H9 (cell line): Measurements from ENCODE around the gene GP1BB. TPM values are rescaled to one million over a fixed set of nuclear protein-coding genes. Genes with fewer than 3 reads are reported as not detected.

Experiments
- DNase-seq: peaks from one replicate; pipeline ENCODE4 v3.0.0-alpha.2; 2017
- H2AFZ ChIP-seq: one replicate; pipeline ENCODE4 v1.6.1; 2013; ENCODE audit warnings: mild to moderate bottlenecking, low read length, control low read depth, moderate library complexity
- H2AK5ac ChIP-seq: 2 replicates; pipeline ENCODE4 v1.6.1; 2013; ENCODE audit warnings: low read length, control low read depth, mixed read lengths; ENCODE audit not compliant: insufficient read length
- H2BK120ac ChIP-seq: one replicate; pipeline ENCODE4 v1.6.1; 2013; ENCODE audit warnings: low read depth, mild to moderate bottlenecking, low read length, control low read depth, inconsistent platforms; ENCODE audit not compliant: poor library complexity, severe bottlenecking
- H2BK12ac ChIP-seq: 2 replicates; pipeline ENCODE4 v1.6.1; 2013; ENCODE audit warnings: low read length, control low read depth, mixed read lengths, low read depth; ENCODE audit not compliant: insufficient read length
- H2BK15ac ChIP-seq: 2 replicates; pipeline ENCODE4 v1.6.1; 2013; ENCODE audit warnings: low read depth, low read length, control low read depth
- H2BK20ac ChIP-seq: one replicate; pipeline ENCODE4 v1.6.1; 2013; ENCODE audit warnings: low read depth, mild to moderate bottlenecking, low read length, control low read depth, inconsistent platforms; ENCODE audit not compliant: poor library complexity, severe bottlenecking
- H2BK5ac ChIP-seq: 2 replicates; pipeline ENCODE4 v1.6.1; 2013; ENCODE audit warnings: low read length, control low read depth, mixed read lengths; ENCODE audit not compliant: insufficient read length
- H3K14ac ChIP-seq: 2 replicates; pipeline ENCODE4 v1.6.1; 2013; ENCODE audit warnings: low read length, control low read depth; ENCODE audit not compliant: insufficient read depth
- H3K18ac ChIP-seq: 2 replicates; pipeline ENCODE4 v1.6.1; 2013; ENCODE audit warnings: low read depth, mild to moderate bottlenecking, mixed read lengths, low read length, control low read depth; ENCODE audit not compliant: insufficient read length
- H3K23ac ChIP-seq: 2 replicates; pipeline ENCODE4 v1.6.1; 2013; ENCODE audit warnings: low read length, control low read depth, mixed read lengths, low read depth; ENCODE audit not compliant: insufficient read length
- H3K23me2 ChIP-seq: 2 replicates; pipeline ENCODE4 v1.6.1; 2013; ENCODE audit warnings: low read depth, mild to moderate bottlenecking, mixed read lengths, low read length, control low read depth; ENCODE audit not compliant: insufficient read length, poor library complexity, severe bottlenecking
- H3K27ac ChIP-seq: 2 replicates; pipeline ENCODE4 v1.5.1; 2013; ENCODE audit warnings: low read length, control low read depth, mixed read lengths, low read depth; ENCODE audit not compliant: insufficient read length
- H3K27me3 ChIP-seq: 2 replicates; pipeline ENCODE4 v1.6.1; 2013; ENCODE audit warnings: low read length, control low read depth, inconsistent platforms; ENCODE audit not compliant: insufficient read depth
- H3K4ac ChIP-seq: 2 replicates; pipeline ENCODE4 v1.6.1; 2013; ENCODE audit warnings: low read depth, mild to moderate bottlenecking, control low read depth, inconsistent platforms, low read length, moderate library complexity
- H3K4me1 ChIP-seq: 2 replicates; pipeline ENCODE4 v1.6.1; 2013; ENCODE audit warnings: low read length, control low read depth, inconsistent platforms; ENCODE audit not compliant: insufficient read depth
- H3K4me2 ChIP-seq: 2 replicates; pipeline ENCODE4 v1.6.1; 2013; ENCODE audit warnings: low read length, control low read depth, mixed read lengths; ENCODE audit not compliant: insufficient read length, insufficient read depth
- H3K56ac ChIP-seq: 2 replicates; pipeline ENCODE4 v1.6.1; 2013; ENCODE audit warnings: low read depth, mild to moderate bottlenecking, mixed read lengths, low read length, control low read depth; ENCODE audit not compliant: insufficient read length
- H3K79me1 ChIP-seq: 2 replicates; pipeline ENCODE4 v1.6.1; 2013; ENCODE audit warnings: low read depth, mild to moderate bottlenecking, moderate library complexity, low read length, control low read depth, inconsistent platforms; ENCODE audit not compliant: insufficient read depth, poor library complexity, severe bottlenecking
- H3K79me2 ChIP-seq: 2 replicates; pipeline ENCODE4 v1.6.1; 2013; ENCODE audit warnings: low read length, control low read depth, inconsistent platforms; ENCODE audit not compliant: insufficient read depth
- H3K9ac ChIP-seq: 2 replicates; pipeline ENCODE4 v1.6.1; 2013; ENCODE audit warnings: low read length, control low read depth, mixed read lengths; ENCODE audit not compliant: insufficient read length; ENCODE audit errors: extremely low read depth
- H3K9me3 ChIP-seq: one replicate; pipeline ENCODE4 v1.6.1; 2013; ENCODE audit warnings: low read depth, low read length, inconsistent platforms; ENCODE audit not compliant: control insufficient read depth
- H3T11ph ChIP-seq: one replicate; pipeline ENCODE4 v1.6.1; 2013; ENCODE audit warnings: mild to moderate bottlenecking, low read length, control low read depth, inconsistent platforms
- H4K20me1 ChIP-seq: one replicate; pipeline ENCODE4 v1.6.1; 2013; ENCODE audit not compliant: control insufficient read depth, insufficient read length, insufficient read depth
- H4K5ac ChIP-seq: 2 replicates; pipeline ENCODE4 v1.6.1; 2013; ENCODE audit warnings: low read depth, mild to moderate bottlenecking, mixed read lengths, low read length, control low read depth; ENCODE audit not compliant: insufficient read length
- H4K8ac ChIP-seq: replicated peaks from 2 replicates; pipeline ENCODE4 v1.6.1; 2013; ENCODE audit warnings: low read length, control low read depth, mixed read lengths, low read depth; ENCODE audit not compliant: insufficient read length
- H4K91ac ChIP-seq: 2 replicates; pipeline ENCODE4 v1.6.1; 2013; ENCODE audit warnings: low read depth, mild to moderate bottlenecking, moderate library complexity, mixed read lengths, low read length, control low read depth; ENCODE audit not compliant: insufficient read length
- H3K27ac Mint-ChIP-seq, 3 experiments: 2 replicates in 2 of 3; 3 replicates in 1 of 3; pipeline ENCODE4 v1.8.0; 2020 to 2021; ENCODE audit warnings: mixed read lengths in 3 of 3, mild to moderate bottlenecking in 1 of 3, moderate library complexity in 1 of 3
- H3K27me3 Mint-ChIP-seq: 2 replicates; pipeline ENCODE4 v1.8.0; 2021; ENCODE audit warnings: low read depth, mild to moderate bottlenecking, moderate library complexity, mixed read lengths
- H3K36me3 Mint-ChIP-seq, 3 experiments: 2 replicates in 2 of 3; 3 replicates in 1 of 3; pipeline ENCODE4 v1.8.0; 2020 to 2021; ENCODE audit warnings: low read depth in 3 of 3, mixed read lengths in 3 of 3; ENCODE audit not compliant: insufficient read depth in 1 of 3
- H3K4me1 Mint-ChIP-seq, 2 experiments: 2 replicates each; pipeline ENCODE4 v1.8.0; 2020; ENCODE audit warnings: mixed read lengths in 2 of 2
- H3K4me3 Mint-ChIP-seq, 2 experiments: 2 replicates in 1 of 2; 3 replicates in 1 of 2; pipeline ENCODE4 v1.8.0; 2020 to 2021; ENCODE audit warnings: mild to moderate bottlenecking in 2 of 2, mixed read lengths in 2 of 2, moderate library complexity in 1 of 2
- H3K9me3 Mint-ChIP-seq, 2 experiments: 2 replicates in 1 of 2; 3 replicates in 1 of 2; pipeline ENCODE4 v1.8.0; 2020; ENCODE audit warnings: mild to moderate bottlenecking in 2 of 2, mixed read lengths in 2 of 2, moderate library complexity in 1 of 2
- CTCF ChIP-seq: fragments of 200-600 bp; sonication (generic); conservative IDR thresholded peaks from 3 replicates; pipeline ENCODE4 v1.8.0; 2021; ENCODE audit warnings: antibody characterized with exemption, mild to moderate bottlenecking
- WGBS: extraction: QIAGEN DNeasy Blood & Tissue Kit; methylation state at CpG from one replicate; pipeline ENCODE4 v1.1.7; 2013; ENCODE audit warnings: missing lambda C conversion rate, low lambda C conversion rate, mixed read lengths; ENCODE audit not compliant: insufficient read length; ENCODE audit errors: extremely low coverage; 5-methylcytosine and 5-hydroxymethylcytosine counted together
- total RNA-seq: library from RNA; stranded (reverse); gene quantifications from 2 replicates; pipeline ENCODE4 v1.2.1, GENCODE V29; 2021

The GP1BB gene
- total RNA-seq, 1 experiment from 2014 or later = 3.4 TPM

- no peak overlapping the region for H2BK12ac ChIP-seq
- H3K4me1 ChIP-seq = peaks cover 2% of the 10 kb centered on the region; the same call in 1 of the 2 replicates
- peak; percentile 69 for DNase-seq
- no peaks in the 10 kb centered on the region for H3K9me3 ChIP-seq
- H4K91ac ChIP-seq = no peak overlapping the region
- peaks cover 10% of the 10 kb centered on the region for H3K23me2 ChIP-seq
- peaks cover 4% of the 10 kb centered on the region for H4K20me1 ChIP-seq
- H3K27me3 ChIP-seq = peaks cover 73% of the 10 kb centered on the region; the same call in 1 of the 2 replicates
- H3T11ph ChIP-seq = no peak overlapping the region
- Mint-ChIP-seq H3K27ac (no peak overlapping the region), H3K9me3 (peaks cover 9 to 25% of the 10 kb centered on the region in 2 experiments; a peak in 4 of 5 replicates), H3K36me3 (peaks cover 7 to 18% (median 14%) of the 10 kb centered on the region in 3 experiments; a peak in 6 of 7 replicates), H3K4me1 (peaks cover 17 to 33% of the 10 kb centered on the region in 2 experiments), H3K4me3 (peak overlapping the region; percentile 33 to 77), H3K27me3 (peaks cover 81% of the 10 kb centered on the region)
- H2AFZ ChIP-seq = no peak overlapping the region
- no peak overlapping the region for H2BK20ac ChIP-seq
- no peak overlapping the region for H3K23ac ChIP-seq
- H3K14ac ChIP-seq = no peak overlapping the region
- H2BK120ac ChIP-seq = no peak overlapping the region
- no peak overlapping the region for H2BK15ac ChIP-seq
- H4K8ac ChIP-seq = no peak overlapping the region
- H2AK5ac ChIP-seq = no peak overlapping the region
- no peak overlapping the region for H2BK5ac ChIP-seq
- no peak overlapping the region for H3K9ac ChIP-seq
- peak overlapping the region; percentile 54 for H3K4me2 ChIP-seq
- no peak overlapping the region for H3K4ac ChIP-seq
- H3K56ac ChIP-seq = no peak overlapping the region
- no peak overlapping the region for H3K27ac ChIP-seq
- H3K79me2 ChIP-seq = no peaks in the 10 kb centered on the region
- no CpG with 5 or more reads among the region's 60 CpGs for WGBS
- H4K5ac ChIP-seq = no peak overlapping the region
- no peak for TF ChIP-seq CTCF
- no peaks in the 10 kb centered on the region for H3K79me1 ChIP-seq
- H3K18ac ChIP-seq = no peak overlapping the region
Measured at GRCh38 chr22:19722178-19722981, 959 bp upstream of the GP1BB start.
